ELF-1 (cell line): ENCODE results near the gene COL11A2.

Experiments used
- DNase-seq: peaks from one replicate; pipeline ENCODE4 v3.0.0-alpha.2; 2016; ENCODE audit warnings: low read depth, low spot score

Gene COL11A2

DNA sequence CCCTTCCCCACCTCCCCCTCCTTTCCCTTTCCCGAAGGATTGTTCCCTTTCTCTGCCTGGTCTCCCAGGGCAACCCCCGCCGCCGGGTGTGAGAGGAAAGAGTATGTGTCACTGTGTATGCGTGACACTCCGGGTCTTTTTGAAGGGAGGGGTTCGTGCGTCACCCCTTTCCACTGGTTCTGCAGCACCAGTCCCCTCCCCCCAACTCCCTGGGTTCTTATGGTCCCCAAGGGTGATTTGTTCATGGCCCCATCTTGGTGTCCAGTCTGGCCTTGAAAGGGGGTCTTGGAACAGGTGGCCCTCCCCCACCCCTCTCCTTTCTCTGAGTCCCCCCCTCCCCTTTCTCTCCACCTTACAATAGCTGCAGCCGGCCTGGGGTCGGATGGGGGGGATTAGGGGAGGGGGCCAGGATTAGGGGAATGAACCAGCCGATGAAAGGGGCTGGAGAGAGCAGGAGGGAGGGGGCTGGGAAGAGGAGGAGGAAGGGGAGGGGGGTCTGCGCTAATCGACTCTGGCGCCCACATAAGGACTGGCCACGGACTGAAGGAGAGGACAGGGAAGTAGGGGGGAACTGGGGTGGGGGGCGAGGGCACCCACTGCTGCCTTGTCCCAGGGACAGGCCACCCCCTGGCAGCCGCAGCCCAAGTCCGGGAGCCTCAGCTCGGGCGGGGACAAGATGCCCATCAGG is 14.7 kb upstream of the COL11A2 start:
- DNase-seq, result no peak

GRCh38 chr6:33206027-33206863 is 14.0 kb upstream of the COL11A2 start:
- no peak for DNase-seq

DNA sequence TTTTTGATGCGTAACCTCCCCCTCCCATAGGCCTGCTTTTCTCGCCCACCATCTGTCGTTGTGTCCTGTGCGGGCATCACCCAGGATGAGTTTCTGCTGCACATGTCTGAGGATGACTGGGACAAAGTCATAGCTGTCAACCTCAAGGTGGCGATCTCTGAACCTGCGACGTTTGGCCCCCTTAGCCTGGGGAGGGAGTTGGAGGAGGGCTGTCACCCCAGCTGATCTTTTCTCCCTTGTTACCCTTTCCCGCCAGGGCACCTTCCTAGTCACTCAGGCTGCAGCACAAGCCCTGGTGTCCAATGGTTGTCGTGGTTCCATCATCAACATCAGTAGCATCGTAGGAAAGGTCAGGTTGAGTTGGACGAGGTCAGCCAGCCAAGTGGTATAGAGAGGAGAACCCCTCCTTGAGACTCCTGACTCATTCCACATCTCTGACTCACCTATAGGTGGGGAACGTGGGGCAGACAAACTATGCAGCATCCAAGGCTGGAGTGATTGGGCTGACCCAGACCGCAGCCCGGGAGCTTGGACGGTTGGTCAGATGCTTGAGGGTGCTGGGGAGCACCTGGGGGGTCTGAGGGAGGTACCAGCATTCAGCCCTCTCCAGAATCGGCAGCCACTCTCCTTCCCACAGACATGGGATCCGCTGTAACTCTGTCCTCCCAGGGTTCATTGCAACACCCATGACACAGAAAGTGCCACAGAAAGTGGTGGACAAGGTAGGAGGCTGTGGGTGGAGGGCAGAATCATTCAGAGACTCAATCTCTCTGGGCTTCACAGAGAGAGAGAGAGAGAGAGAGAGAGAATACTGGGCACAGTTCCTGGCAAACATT is 13.1 kb upstream of the COL11A2 start:
- no peak for DNase-seq

DNA sequence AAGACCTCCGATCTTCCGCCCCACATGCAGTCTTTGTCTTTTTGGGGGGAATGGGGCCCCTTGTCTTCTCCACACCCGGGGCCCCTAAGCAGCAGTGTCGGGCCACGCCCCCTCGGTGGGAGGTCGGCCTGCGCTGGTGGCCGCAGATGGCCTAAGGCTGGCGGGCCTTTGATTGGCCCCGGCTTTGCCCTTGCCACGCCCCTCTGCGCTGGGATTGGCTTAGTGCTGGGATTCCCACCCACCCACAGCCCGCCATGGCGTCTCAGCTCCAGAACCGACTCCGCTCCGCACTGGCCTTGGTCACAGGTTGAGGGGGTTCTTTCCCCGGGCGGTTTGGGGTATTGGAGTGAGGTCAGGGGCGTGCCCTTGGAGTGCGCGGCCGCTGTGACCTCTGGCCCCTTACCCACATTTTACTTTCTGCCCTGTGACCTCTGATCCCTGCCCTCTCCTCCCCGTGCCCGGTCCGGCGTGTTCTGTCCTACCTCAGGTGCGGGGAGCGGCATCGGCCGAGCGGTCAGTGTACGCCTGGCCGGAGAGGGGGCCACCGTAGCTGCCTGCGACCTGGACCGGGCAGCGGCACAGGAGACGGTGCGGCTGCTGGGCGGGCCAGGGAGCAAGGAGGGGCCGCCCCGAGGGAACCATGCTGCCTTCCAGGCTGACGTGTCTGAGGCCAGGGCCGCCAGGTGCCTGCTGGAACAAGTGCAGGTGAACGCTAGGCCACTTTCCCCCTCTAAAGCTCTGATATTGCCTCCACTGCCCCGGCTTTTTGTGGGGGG is 12.3 kb upstream of the COL11A2 start, which contains the start of gene HSD17B8:
TSS of gene HSD17B8 (plus strand) at position 241 of the 776 bp plus-strand sequence. CDS start at position 255, 14 bp downstream.
- DNase-seq, result peak; percentile 94

- no peak for DNase-seq
Measured at GRCh38 chr6:33204165-33204414, 11.8 kb upstream of the COL11A2 start.

- no peak for DNase-seq
Measured at GRCh38 chr6:33203443-33204164, 11.3 kb upstream of the COL11A2 start.

- DNase-seq, result no peak
Measured at GRCh38 chr6:33202799-33203198, 10.5 kb upstream of the COL11A2 start.

GRCh38 chr6:33201935-33202334 is 9.7 kb upstream of the COL11A2 start:
- no peak for DNase-seq

- DNase-seq, result no peak
Measured at GRCh38 chr6:33201147-33201545, 8.9 kb upstream of the COL11A2 start.

DNA sequence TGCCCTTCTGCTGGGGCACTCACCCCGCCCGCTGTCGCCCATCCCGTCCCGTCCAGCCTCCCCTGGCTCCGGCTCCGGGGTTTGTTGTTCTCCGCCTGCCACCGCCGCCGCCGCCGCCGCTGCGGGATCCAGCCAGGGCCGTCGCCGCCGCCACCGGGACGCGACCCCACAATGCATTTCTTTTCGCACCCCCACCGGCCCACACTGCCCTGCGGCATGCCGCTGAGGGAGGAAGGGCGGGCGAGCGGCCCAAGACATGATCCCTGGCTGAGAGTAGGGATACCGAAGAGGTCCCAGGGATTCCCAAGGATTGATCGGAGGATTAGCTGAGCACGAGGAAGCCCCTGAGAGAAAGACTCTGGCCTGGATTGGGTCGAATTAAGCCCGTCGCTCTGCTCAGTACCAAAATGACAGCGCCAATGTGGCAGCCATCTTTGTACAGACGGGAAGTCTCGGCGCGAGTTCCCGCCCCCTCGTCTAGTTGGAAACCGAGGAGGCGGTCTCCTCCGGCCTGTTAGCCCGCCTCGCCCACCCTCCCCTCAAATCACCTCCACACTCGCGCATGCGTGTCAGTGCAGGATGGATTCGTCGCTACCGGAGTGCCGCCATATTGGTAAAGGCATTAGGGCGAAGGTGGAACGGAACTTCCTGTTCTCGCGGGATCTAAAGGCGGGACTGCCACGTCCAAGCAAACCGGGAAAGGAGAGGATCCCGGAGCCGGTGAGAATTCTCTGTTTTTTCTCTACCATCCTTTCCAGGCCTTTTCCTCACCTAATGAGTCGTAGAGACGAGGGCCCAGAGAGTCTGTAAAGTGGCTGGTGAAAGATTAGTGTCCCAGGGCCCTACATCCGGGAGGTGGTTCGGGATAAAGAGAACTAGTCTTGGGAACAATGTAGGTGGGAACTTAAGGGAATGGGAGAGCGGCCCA is 8.2 kb upstream of the COL11A2 start, which contains the start of the genes RXRB and SLC39A7:
TSS of gene RXRB (minus strand) at position 447 of the 928 bp plus-strand sequence. CDS start at position 258, 189 bp downstream.
TSS of gene SLC39A7 (plus strand) at position 649 of the 928 bp plus-strand sequence. CDS start 379 bp downstream, outside the sequence.
- peak; percentile 99 for DNase-seq

GRCh38 chr6:33199687-33200218 is 7.5 kb upstream of the COL11A2 start:
- no peak for DNase-seq

- DNase-seq, result no peak
Measured at GRCh38 chr6:33198853-33199436, 6.7 kb upstream of the COL11A2 start.

GRCh38 chr6:33198159-33198852 is 6.0 kb upstream of the COL11A2 start:
- no peak for DNase-seq

GRCh38 chr6:33197431-33198048 is 5.3 kb upstream of the COL11A2 start:
- peak; percentile 77 for DNase-seq

DNA sequence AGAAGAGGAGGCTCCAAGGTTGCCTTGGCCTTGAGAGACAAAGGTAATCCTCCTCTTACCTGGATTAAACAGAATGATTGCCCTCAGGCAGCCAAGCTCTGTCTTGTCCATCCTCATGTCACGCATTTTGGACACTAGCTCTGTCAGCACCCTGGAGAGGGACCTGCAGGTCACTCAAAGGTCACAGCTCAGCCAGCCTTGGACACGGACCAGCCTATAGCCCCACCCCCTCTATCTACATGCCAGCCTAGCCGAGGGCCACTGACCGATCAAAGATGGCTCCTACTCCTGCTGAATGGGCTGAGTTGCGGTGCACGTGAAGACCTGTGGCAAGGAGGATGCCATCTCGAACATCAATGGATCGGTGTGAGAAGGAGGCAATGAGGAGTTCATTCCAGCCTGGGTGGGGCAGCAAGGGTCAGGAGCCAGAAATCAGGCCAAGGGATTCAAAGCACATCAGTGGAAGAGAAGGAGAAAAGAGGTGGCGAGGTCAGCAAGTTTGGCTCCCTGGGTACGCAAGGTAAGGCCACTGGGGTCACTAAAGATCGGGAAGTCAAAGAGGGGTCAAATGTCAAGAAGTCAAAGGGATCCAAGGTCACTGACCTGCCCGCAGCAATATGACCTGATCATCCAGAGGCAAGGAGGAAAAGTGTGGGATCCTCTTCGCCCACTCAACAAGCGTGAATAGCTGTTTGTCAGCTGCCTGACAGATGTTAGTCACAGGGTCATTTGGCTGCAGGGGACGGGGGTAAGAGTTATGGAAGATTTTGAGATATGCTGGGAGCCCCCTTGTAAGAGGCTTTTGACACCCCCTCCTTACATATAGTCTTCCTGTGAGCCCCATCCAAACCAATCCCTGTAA is 3.3 kb upstream of the COL11A2 start:
- DNase-seq, result no peak

- no peak for DNase-seq
Measured at GRCh38 chr6:33194431-33194979, 2.2 kb upstream of the COL11A2 start.
